ENCODE results near the gene HAT1. TPM values are rescaled to one million over a fixed set of nuclear protein-coding genes. Genes with fewer than 3 reads are reported as not detected.

Gene HAT1
- total RNA-seq, 1 experiment from 2014 or later, result 74.3 TPM

DNA sequence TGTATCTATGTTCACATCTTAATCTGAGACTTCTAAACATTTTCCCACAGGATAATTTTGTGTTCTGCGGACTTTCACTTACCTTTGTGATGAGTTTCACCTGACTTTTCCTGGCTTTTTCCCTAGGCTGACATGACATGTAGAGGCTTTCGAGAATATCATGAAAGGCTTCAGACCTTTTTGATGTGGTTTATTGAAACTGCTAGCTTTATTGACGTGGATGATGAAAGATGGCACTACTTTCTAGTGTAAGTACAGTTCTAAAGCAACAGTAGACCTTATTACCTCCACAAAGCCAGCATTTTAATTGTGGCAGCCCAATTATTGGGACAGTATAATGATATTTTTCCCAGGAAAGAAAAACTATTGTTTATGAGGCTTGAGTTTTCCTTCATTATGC, 43.4 kb downstream of the HAT1 start:
- CTCF ChIA-PET, result no interaction called here
- no peak for DNase-seq
- peaks cover 16% of the 10 kb centered on the region for H3K36me3 Mint-ChIP-seq (ENCODE audit: insufficient read depth, unreplicated experiment)
- no peaks in the 10 kb centered on the region for H3K4me1 Mint-ChIP-seq (ENCODE audit: low read depth, unreplicated experiment)
- TF ChIP-seq, protein P1, sequence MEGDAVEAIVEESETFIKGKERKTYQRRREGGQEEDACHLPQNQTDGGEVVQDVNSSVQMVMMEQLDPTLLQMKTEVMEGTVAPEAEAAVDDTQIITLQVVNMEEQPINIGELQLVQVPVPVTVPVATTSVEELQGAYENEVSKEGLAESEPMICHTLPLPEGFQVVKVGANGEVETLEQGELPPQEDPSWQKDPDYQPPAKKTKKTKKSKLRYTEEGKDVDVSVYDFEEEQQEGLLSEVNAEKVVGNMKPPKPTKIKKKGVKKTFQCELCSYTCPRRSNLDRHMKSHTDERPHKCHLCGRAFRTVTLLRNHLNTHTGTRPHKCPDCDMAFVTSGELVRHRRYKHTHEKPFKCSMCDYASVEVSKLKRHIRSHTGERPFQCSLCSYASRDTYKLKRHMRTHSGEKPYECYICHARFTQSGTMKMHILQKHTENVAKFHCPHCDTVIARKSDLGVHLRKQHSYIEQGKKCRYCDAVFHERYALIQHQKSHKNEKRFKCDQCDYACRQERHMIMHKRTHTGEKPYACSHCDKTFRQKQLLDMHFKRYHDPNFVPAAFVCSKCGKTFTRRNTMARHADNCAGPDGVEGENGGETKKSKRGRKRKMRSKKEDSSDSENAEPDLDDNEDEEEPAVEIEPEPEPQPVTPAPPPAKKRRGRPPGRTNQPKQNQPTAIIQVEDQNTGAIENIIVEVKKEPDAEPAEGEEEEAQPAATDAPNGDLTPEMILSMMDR (IDR thresholded peaks at IDR 0.05; ENCODE audit: insufficient read depth in 1 of 2, low read depth in 1 of 2, low read length in 1 of 2, severe bottlenecking in 1 of 2, unreplicated experiment in 1 of 2), result no peak
- H3K4me3 ChIP-seq (ENCODE audit: low read depth, low read length), result no peak overlapping the region
- H3K36me3 ChIP-seq (ENCODE audit: control insufficient read depth, insufficient read depth, low read length), result no peaks in the 10 kb centered on the region
- H3K9me3 Mint-ChIP-seq (ENCODE audit: unreplicated experiment), result no peaks in the 10 kb centered on the region
- no peaks in the 10 kb centered on the region for H3K27me3 ChIP-seq (replicated peaks; ENCODE audit: control insufficient read depth, insufficient read depth, low read length)
- no peaks in the 10 kb centered on the region for H3K27me3 Mint-ChIP-seq (ENCODE audit: insufficient read depth, unreplicated experiment)
- intact Hi-C loops (cut with micrococcal nuclease; ENCODE audit: unreplicated experiment), result no loop called here
- no TSS peak for BruUV-seq (replicated peaks)
- no peak overlapping the region for H3K27ac Mint-ChIP-seq (ENCODE audit: unreplicated experiment)
- no peaks in the 10 kb centered on the region for H3K4me1 ChIP-seq
- POLR2A ChIA-PET, result no interaction called here
- no peak overlapping the region for H3K4me3 Mint-ChIP-seq (ENCODE audit: unreplicated experiment)
- H3K9me3 ChIP-seq, result no peaks in the 10 kb centered on the region

DNA sequence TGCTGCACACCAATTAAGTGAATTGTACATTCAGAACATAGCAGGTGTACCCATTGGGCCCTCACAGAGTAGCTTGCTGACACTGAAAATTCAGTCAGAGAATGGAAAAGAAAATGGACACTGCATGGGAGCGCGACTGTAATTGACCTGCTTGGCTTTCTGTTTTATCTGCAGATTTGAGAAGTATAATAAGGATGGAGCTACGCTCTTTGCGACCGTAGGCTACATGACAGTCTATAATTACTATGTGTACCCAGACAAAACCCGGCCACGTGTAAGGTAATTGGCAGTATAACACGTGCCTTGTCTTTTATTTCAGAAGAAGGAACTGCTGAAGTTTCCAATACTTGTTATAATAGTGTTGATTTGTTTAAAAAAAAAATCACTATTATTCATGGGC, 44.0 kb downstream of the HAT1 start:
- ChIA-PET POLR2A (no interaction called here), CTCF (no interaction called here)
- TF ChIP-seq, protein P1 (IDR thresholded peaks at IDR 0.05; ENCODE audit: insufficient read depth in 1 of 2, low read depth in 1 of 2, low read length in 1 of 2, severe bottlenecking in 1 of 2, unreplicated experiment in 1 of 2), result no peak
- no peaks in the 10 kb centered on the region for H3K9me3 ChIP-seq
- no peaks in the 10 kb centered on the region for H3K9me3 Mint-ChIP-seq (ENCODE audit: unreplicated experiment)
- H3K27ac Mint-ChIP-seq (ENCODE audit: unreplicated experiment), result no peak overlapping the region
- no peak overlapping the region for H3K4me3 ChIP-seq (ENCODE audit: low read depth, low read length)
- no peaks in the 10 kb centered on the region for H3K4me1 ChIP-seq
- no TSS peak for BruUV-seq (replicated peaks)
- no peak for DNase-seq
- no peaks in the 10 kb centered on the region for H3K27me3 ChIP-seq (replicated peaks; ENCODE audit: control insufficient read depth, insufficient read depth, low read length)
- no peaks in the 10 kb centered on the region for H3K36me3 ChIP-seq (ENCODE audit: control insufficient read depth, insufficient read depth, low read length)
- H3K27me3 Mint-ChIP-seq (ENCODE audit: insufficient read depth, unreplicated experiment), result no peaks in the 10 kb centered on the region
- H3K4me3 Mint-ChIP-seq (ENCODE audit: unreplicated experiment), result no peak overlapping the region
- intact Hi-C loops (cut with micrococcal nuclease; ENCODE audit: unreplicated experiment), result no loop called here
- H3K36me3 Mint-ChIP-seq (ENCODE audit: insufficient read depth, unreplicated experiment), result peaks cover 18% of the 10 kb centered on the region
- H3K4me1 Mint-ChIP-seq (ENCODE audit: low read depth, unreplicated experiment), result no peaks in the 10 kb centered on the region

DNA sequence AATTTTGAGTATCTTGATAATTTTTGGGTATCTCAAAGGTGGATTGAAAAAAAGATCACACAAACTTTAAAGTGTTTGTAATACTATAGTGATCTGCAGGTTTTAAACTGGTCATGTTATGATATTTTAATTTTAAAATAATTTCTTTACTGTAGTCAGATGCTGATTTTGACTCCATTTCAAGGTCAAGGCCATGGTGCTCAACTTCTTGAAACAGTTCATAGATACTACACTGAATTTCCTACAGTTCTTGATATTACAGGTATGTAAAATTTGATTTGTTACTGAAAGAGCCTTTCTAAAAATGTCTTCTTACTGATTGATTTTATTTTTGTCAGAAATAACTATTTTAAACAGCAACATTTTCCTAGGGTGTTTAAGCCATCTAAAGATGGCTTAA, 44.4 kb downstream of the HAT1 start:
- no peaks in the 10 kb centered on the region for H3K4me1 ChIP-seq
- no peak for DNase-seq
- H3K4me3 ChIP-seq (ENCODE audit: low read depth, low read length), result no peak overlapping the region
- ChIA-PET CTCF (no interaction called here), POLR2A (no interaction called here)
- H3K27me3 Mint-ChIP-seq (ENCODE audit: insufficient read depth, unreplicated experiment), result no peaks in the 10 kb centered on the region
- TF ChIP-seq, protein P1 (IDR thresholded peaks at IDR 0.05; ENCODE audit: insufficient read depth in 1 of 2, low read depth in 1 of 2, low read length in 1 of 2, severe bottlenecking in 1 of 2, unreplicated experiment in 1 of 2), result no peak
- H3K36me3 Mint-ChIP-seq (ENCODE audit: insufficient read depth, unreplicated experiment), result peaks cover 18% of the 10 kb centered on the region
- no TSS peak for BruUV-seq (replicated peaks)
- no peaks in the 10 kb centered on the region for H3K27me3 ChIP-seq (replicated peaks; ENCODE audit: control insufficient read depth, insufficient read depth, low read length)
- no peak overlapping the region for H3K27ac Mint-ChIP-seq (ENCODE audit: unreplicated experiment)
- no peaks in the 10 kb centered on the region for H3K9me3 Mint-ChIP-seq (ENCODE audit: unreplicated experiment)
- no peaks in the 10 kb centered on the region for H3K36me3 ChIP-seq (ENCODE audit: control insufficient read depth, insufficient read depth, low read length)
- intact Hi-C loops (cut with micrococcal nuclease; ENCODE audit: unreplicated experiment), result no loop called here
- H3K4me3 Mint-ChIP-seq (ENCODE audit: unreplicated experiment), result no peak overlapping the region
- no peaks in the 10 kb centered on the region for H3K4me1 Mint-ChIP-seq (ENCODE audit: low read depth, unreplicated experiment)
- H3K9me3 ChIP-seq, result no peaks in the 10 kb centered on the region

All from Caco-2 (cell line).